Lung microvascular endothelial cell (primary cell): ENCODE data around the gene ZNF2. TPM values are rescaled to one million over a fixed set of nuclear protein-coding genes. Genes with fewer than 3 reads are reported as not detected.

ENCODE experiments used
- DNase-seq, 2 donors: peaks; one replicate each; pipeline versions ENCODE4 v3.0.0 to v3.0.0-alpha.2; 2010; ENCODE audit warnings: low read depth in 2 of 2
- total RNA-seq: library from RNA; depleted of rRNA; stranded (reverse); fragments of >200 nt; gene quantifications from 2 replicates; pipeline ENCODE4 v1.2.1, GENCODE V29; 2014

ZNF2 gene
- total RNA-seq, 1 donor from 2014 or later: 7.3 TPM

DNA sequence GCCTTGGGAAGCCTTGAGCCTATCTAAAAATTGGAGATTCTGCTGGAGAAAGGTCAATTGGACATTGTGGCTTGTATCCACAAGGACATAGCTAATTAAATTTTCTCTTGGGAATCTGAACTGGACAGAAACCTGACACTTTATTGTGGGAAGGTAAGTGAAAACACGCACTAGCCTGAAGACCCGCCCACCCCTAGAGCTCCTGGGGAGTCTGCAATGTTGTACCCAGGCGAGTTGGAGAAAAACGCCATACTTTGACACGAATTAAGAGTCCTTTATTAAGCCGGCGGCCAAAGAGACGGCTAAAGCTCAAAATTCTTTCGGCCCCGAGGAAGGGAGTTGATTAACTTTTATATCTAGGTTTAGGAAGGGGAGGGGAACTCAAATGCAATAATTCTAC lies 40.5 kb downstream of the ZNF2 start:
- no peak for DNase-seq

GRCh38 chr2:95207111-95207961 lies 41.7 kb downstream of the ZNF2 start, which contains the start of gene ZNF892:
Gene ZNF892 (plus strand): TSS chr2:95207521. CDS start chr2:95207816, 295 bp downstream.
- peak; percentile 88 to 89 for DNase-seq

GRCh38 chr2:95208106-95208505 lies 42.5 kb downstream of the ZNF2 start:
- DNase-seq: no peak

- no peak for DNase-seq
Observed at GRCh38 chr2:95215018-95215612, 49.5 kb downstream of the ZNF2 start.

GRCh38 chr2:95220449-95220848 lies 54.8 kb downstream of the ZNF2 start:
- DNase-seq: no peak

DNA sequence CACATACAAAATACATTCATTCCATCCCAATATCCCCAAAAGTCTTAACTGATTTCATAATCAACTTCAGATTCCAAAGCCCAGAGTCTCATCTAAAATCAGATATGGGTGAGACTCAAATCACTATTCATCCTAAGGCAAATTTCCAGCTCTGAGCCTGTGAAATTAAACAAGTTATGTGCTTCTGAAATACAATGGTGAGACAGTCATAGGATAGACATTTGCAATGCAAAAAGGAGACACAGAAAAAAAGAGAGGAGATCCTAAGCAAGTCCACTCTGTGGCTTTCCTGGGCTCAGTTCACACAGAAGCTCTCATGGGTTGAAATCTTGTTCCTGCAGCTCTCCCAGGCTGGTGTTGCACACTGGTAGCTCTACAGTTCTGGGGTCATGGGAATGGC lies 60.0 kb downstream of the ZNF2 start:
- no peak for DNase-seq

DNA sequence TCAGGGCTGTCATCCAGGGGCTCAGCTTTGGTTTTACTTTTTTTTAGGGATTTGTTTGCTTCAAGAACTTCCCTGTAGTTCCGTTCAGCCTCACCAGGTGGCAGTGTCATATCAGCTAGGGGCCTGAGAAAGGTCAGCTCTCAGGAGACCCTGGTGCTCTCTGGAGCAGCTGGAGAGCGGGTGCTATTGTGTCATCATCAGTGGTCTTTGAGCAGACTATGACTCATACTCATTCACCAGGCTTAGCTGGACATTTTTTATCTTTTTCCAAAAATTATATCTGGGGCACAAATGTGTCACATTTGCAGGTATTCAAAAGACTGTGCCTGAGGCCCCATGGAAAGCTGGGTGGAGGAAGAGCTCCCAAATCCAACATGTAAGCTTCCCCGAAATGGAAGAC lies 66.1 kb downstream of the ZNF2 start:
- DNase-seq: peak; percentile 63 to 66

DNA sequence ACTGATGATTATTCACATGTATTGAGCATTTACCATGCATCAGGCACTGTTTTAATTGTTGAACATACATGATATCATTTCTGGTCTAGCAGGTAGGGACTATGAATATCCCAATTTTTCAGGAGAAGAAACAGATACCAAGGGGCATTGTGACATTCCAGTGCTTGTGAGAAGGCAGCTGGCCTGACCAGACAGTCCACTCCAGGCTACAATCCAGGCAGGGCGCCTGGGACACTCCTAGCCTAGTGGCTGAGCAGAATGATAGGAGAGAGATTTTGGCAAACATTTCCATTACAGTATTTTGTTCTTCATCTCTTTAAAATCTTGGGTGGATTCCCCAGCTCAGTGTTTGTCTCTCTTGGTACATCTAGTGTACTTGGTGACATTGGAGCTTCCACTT lies 66.6 kb downstream of the ZNF2 start:
- DNase-seq: no peak

Other genes starting within 250 kb of the ZNF2 start
- not detected in 2 replicates for gene MAL, start 140.1 kb upstream of the ZNF2 start, total RNA-seq
- gene MRPS5, start 44.0 kb upstream of the ZNF2 start, total RNA-seq: 34.4 and 48.2 TPM in 2 replicates
- gene ZNF514, start 6.0 kb upstream of the ZNF2 start, total RNA-seq: 5.2 and 13.9 TPM in 2 replicates
- 4.4 and 4.8 TPM in 2 replicates for gene ZNF892, start 41.7 kb downstream of the ZNF2 start, total RNA-seq
- gene PROM2, start 108.6 kb downstream of the ZNF2 start, total RNA-seq: 0.20 and 0.22 TPM in 2 replicates
- gene KCNIP3, start 131.5 kb downstream of the ZNF2 start, total RNA-seq: under 0.01 TPM in 1 of 2 replicates, not detected in the other
- 15.9 and 19.8 TPM in 2 replicates for gene FAHD2A, start 236.9 kb downstream of the ZNF2 start, total RNA-seq